Endothelial cell of umbilical vein (primary cell): ENCODE data around the gene ZDHHC11B.
"Not testable (repeated sequence)": the region's sequence is repeated elsewhere in the genome, so short reads cannot be mapped to it uniquely, and the experiment has no call there.

Experiments
- CTCF ChIP-seq, 2 donors: IDR thresholded peaks; 1 replicate in 1 of 2; 2 replicates in 1 of 2; pipeline ENCODE4 v1.5.1; 2011; ENCODE audit warnings: low read length in 2 of 2, mild to moderate bottlenecking in 2 of 2, moderate library complexity in 2 of 2, control low read depth in 1 of 2, inconsistent platforms in 1 of 2, low read depth in 1 of 2; ENCODE audit not compliant: insufficient read depth in 1 of 2; ENCODE audit errors: extremely low read depth in 1 of 2
- MAX ChIP-seq: IDR thresholded peaks from 2 replicates; pipeline ENCODE4 v1.6.1; 2011; ENCODE audit not compliant: insufficient read depth, insufficient read length
- POLR2AphosphoS5 ChIP-seq: IDR thresholded peaks from 2 replicates; pipeline ENCODE4 v1.6.1; 2012; ENCODE audit warnings: low read depth, mild to moderate bottlenecking, control low read depth, low read length, moderate library complexity; ENCODE audit not compliant: insufficient read depth

- not testable (repeated sequence) for TF ChIP-seq CTCF (IDR thresholded peaks at IDR 0.05; ENCODE audit: extremely low read depth in 1 of 2, insufficient read depth in 1 of 2, low read depth in 1 of 2, low read length in 2 of 2); POLR2AphosphoS5; MAX
These were observed 94.2 kb downstream of the ZDHHC11B start for GRCh38 chr5:690293-690692.
